GM19463 (cell line): ENCODE data around the gene PRR16.

Experiments used
- ATAC-seq: cut with Tn5 transposase; IDR thresholded peaks from one replicate; pipeline ENCODE4 v1.9.1; 2021; ENCODE audit warnings: mild to moderate bottlenecking, moderate library complexity; ENCODE audit not compliant: unreplicated experiment

The PRR16 gene

GRCh38 chr5:120706877-120707276, 242.8 kb downstream of the PRR16 start:
- ATAC-seq = no peak

GRCh38 chr5:120717381-120717780, 253.3 kb downstream of the PRR16 start:
- no peak for ATAC-seq

DNA sequence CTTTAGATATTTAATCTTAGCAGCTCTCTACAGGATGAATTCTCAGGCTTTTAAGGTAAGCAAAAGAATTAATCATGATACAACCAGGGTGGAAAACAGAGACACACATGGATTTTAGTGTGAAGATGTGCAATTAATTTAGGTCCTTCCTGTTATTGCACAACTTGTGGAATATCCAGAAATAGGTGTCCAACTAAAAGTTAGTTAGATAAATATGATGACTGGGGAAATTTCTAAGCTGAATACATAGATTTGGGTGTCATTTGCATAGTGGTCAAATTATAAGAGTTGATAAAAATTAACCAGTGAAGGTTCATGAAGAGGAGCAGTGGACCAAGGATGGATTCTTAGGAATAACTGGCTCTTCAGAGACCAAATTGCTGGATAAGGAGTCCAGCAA, 266.1 kb downstream of the PRR16 start:
- ATAC-seq = no peak

DNA sequence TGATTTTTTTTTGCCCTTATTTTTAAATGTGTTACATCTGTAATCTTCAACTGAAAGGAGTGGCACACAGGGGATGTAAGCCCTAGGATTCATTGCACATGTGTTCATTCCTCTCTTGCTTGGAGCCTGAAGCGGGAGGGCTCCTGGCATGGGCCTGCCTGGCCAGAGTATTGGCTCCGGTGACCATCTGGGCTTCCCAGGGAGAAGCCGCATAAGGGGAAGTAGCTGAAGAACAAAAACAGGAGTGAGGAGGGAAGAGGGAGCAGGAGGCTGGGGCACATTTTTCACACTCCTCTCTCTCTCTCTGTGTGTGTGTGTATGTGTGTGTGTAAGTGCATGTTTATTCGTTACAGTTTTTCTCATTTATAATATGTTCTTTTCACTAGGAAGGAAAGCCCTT, 269.9 kb downstream of the PRR16 start:
- no peak for ATAC-seq

DNA sequence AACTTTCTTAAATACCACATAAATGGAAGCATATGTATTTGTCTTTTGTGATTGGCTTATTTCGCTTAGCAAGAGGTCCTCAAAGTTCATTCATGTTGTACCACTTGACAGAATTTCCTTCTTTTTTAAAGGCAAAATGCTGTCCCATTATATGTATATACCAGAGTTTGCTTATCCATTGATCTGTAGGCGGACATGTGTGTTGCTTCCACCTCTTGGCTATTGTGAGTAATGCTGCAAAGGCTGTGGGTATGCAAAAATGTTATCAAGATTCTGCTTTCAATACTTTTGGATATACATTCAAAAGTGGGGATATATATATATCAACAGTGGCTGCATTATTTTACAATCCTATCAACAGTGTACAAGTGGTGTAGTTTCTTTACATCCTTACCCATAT, 271.0 kb downstream of the PRR16 start:
- ATAC-seq = no peak
